ENCODE data around the gene KCNAB2. TPM values are rescaled to one million over a fixed set of nuclear protein-coding genes. Genes with fewer than 3 reads are reported as not detected.

KCNAB2 gene
- total RNA-seq, 1 donor from 2014 or later: 17.9 TPM

GRCh38 chr1:6070450-6070974, 24.8 kb downstream of the KCNAB2 start:
- TF ChIP-seq CTCF (IDR thresholded peaks at IDR 0.05): no peak
- no peak overlapping the region for H3K27ac ChIP-seq
- no peaks in the 10 kb centered on the region for H3K27me3 ChIP-seq
- no peak for DNase-seq (ENCODE audit: low spot score in 2 of 2)
- H3K9me3 ChIP-seq: no peaks in the 10 kb centered on the region
- intact Hi-C loops (cut with DNase I): no loop called here
- no peak overlapping the region for H3K4me3 ChIP-seq
- no peaks in the 10 kb centered on the region for H3K36me3 ChIP-seq
- no peaks in the 10 kb centered on the region for H3K4me1 ChIP-seq

GRCh38 chr1:6071219-6071618, 25.5 kb downstream of the KCNAB2 start:
- no peaks in the 10 kb centered on the region for H3K9me3 ChIP-seq
- no peak for TF ChIP-seq CTCF (IDR thresholded peaks at IDR 0.05)

GRCh38 chr1:6072774-6073479, 27.2 kb downstream of the KCNAB2 start:
- intact Hi-C loops (cut with DNase I): no loop called here
- no peak for DNase-seq (ENCODE audit: low spot score in 2 of 2)
- no peak overlapping the region for H3K27ac ChIP-seq
- no peaks in the 10 kb centered on the region for H3K36me3 ChIP-seq
- no peak for TF ChIP-seq CTCF (IDR thresholded peaks at IDR 0.05)
- H3K27me3 ChIP-seq: no peaks in the 10 kb centered on the region
- no peak overlapping the region for H3K4me3 ChIP-seq
- H3K9me3 ChIP-seq: no peaks in the 10 kb centered on the region
- no peaks in the 10 kb centered on the region for H3K4me1 ChIP-seq

More at GRCh38 chr1:6071219-6071618, 25.5 kb downstream of the KCNAB2 start:
- Histone ChIP-seq H3K27ac (no peak overlapping the region), H3K36me3 (no peaks in the 10 kb centered on the region), H3K27me3 (no peaks in the 10 kb centered on the region), H3K4me3 (no peak overlapping the region), H3K4me1 (no peaks in the 10 kb centered on the region)
- DNase-seq (ENCODE audit: low spot score in 2 of 2): no peak
- intact Hi-C loops (cut with DNase I): no loop called here

- TF ChIP-seq CTCF (IDR thresholded peaks at IDR 0.05): no peak
- intact Hi-C loops (cut with DNase I): no loop called here
- Histone ChIP-seq H3K4me1 (no peaks in the 10 kb centered on the region), H3K27ac (no peak overlapping the region), H3K4me3 (no peak overlapping the region), H3K36me3 (no peaks in the 10 kb centered on the region), H3K9me3 (no peaks in the 10 kb centered on the region), H3K27me3 (no peaks in the 10 kb centered on the region)
- DNase-seq (ENCODE audit: low spot score in 2 of 2): no peak
Observed at GRCh38 chr1:6073480-6074053, 27.9 kb downstream of the KCNAB2 start.

GRCh38 chr1:6074192-6074901, 28.7 kb downstream of the KCNAB2 start:
- H3K9me3 ChIP-seq: no peaks in the 10 kb centered on the region
- no peak for DNase-seq (ENCODE audit: low spot score in 2 of 2)
- intact Hi-C loops (cut with DNase I): no loop called here
- H3K27me3 ChIP-seq: no peaks in the 10 kb centered on the region
- no peak overlapping the region for H3K4me3 ChIP-seq
- H3K27ac ChIP-seq: no peak overlapping the region
- no peak for TF ChIP-seq CTCF (IDR thresholded peaks at IDR 0.05)
- no peaks in the 10 kb centered on the region for H3K4me1 ChIP-seq
- no peaks in the 10 kb centered on the region for H3K36me3 ChIP-seq
